Neural progenitor cell (in vitro differentiated cells): ENCODE measurements around the gene OVCA2. TPM values are rescaled to one million over a fixed set of nuclear protein-coding genes. Genes with fewer than 3 reads are reported as not detected.

Experiments used
- DNase-seq: peaks from one replicate; pipeline ENCODE4 v3.0.0-alpha.2; 2016; ENCODE audit warnings: low spot score
- H2AFZ ChIP-seq: fragments of 200-600 bp; sonication (generic); replicated peaks from 2 replicates; pipeline ENCODE4 v1.6.1; 2016; ENCODE audit warnings: antibody characterized with exemption
- H3F3A ChIP-seq: fragments of 200-600 bp; sonication (generic); 2 replicates; pipeline ENCODE4 v1.6.1; 2016; ENCODE audit warnings: antibody characterized with exemption, low read depth
- H3K27ac ChIP-seq: fragments of 200-600 bp; sonication (generic); 2 replicates; pipeline ENCODE4 v1.5.1; 2016; ENCODE audit warnings: mild to moderate bottlenecking
- H3K27me3 ChIP-seq: fragments of 200-600 bp; sonication (generic); 2 replicates; pipeline ENCODE4 v1.6.1; 2016; ENCODE audit warnings: mild to moderate bottlenecking, moderate library complexity
- H3K36me3 ChIP-seq: fragments of 200-600 bp; sonication (generic); 2 replicates; pipeline ENCODE4 v1.5.1; 2016
- H3K4me1 ChIP-seq: fragments of 200-600 bp; sonication (generic); 2 replicates; pipeline ENCODE4 v1.6.1; 2016; ENCODE audit warnings: mixed run types
- H3K4me2 ChIP-seq: fragments of 200-600 bp; sonication (generic); 2 replicates; pipeline ENCODE4 v1.6.1; 2016
- H3K4me3 ChIP-seq: fragments of 200-600 bp; sonication (generic); 2 replicates; pipeline ENCODE4 v1.5.1; 2016
- H3K79me2 ChIP-seq: fragments of 200-600 bp; sonication (generic); 2 replicates; pipeline ENCODE4 v1.6.1; 2016; ENCODE audit warnings: low read depth
- H3K9ac ChIP-seq: fragments of 200-600 bp; sonication (generic); 2 replicates; pipeline ENCODE4 v1.6.1; 2016
- H3K9me3 ChIP-seq: fragments of 200-600 bp; sonication (generic); 2 replicates; pipeline ENCODE4 v1.5.1; 2016; ENCODE audit warnings: low read depth
- H4K20me1 ChIP-seq: fragments of 200-600 bp; sonication (generic); 2 replicates; pipeline ENCODE4 v1.6.1; 2016; ENCODE audit warnings: low read depth
- H3K27ac Mint-ChIP-seq: 3 replicates; pipeline ENCODE4 v1.8.0; 2021; ENCODE audit warnings: mixed read lengths
- H3K27me3 Mint-ChIP-seq: 2 replicates; pipeline ENCODE4 v1.8.0; 2022; ENCODE audit warnings: low read depth, mild to moderate bottlenecking, inconsistent platforms, moderate library complexity, mixed read lengths; ENCODE audit not compliant: insufficient read depth
- H3K36me3 Mint-ChIP-seq: 3 replicates; pipeline ENCODE4 v1.8.0; 2021; ENCODE audit warnings: mixed read lengths
- H3K4me1 Mint-ChIP-seq: 3 replicates; pipeline ENCODE4 v1.8.0; 2021; ENCODE audit warnings: mixed read lengths
- H3K4me3 Mint-ChIP-seq: 3 replicates; pipeline ENCODE4 v1.8.0; 2021; ENCODE audit warnings: mild to moderate bottlenecking, moderate library complexity, mixed read lengths
- H3K9me3 Mint-ChIP-seq: 3 replicates; pipeline ENCODE4 v1.8.0; 2020; ENCODE audit warnings: mixed read lengths
- EZH2 ChIP-seq: fragments of 200-600 bp; sonication (generic); IDR thresholded peaks from 2 replicates; pipeline ENCODE4 v1.6.1; 2017; ENCODE audit warnings: antibody characterized with exemption, mild to moderate bottlenecking, moderate library complexity
- EZH2phosphoT487 ChIP-seq: fragments of 200-600 bp; sonication (generic); IDR thresholded peaks from 2 replicates; pipeline ENCODE4 v1.6.1; 2017; ENCODE audit warnings: antibody characterized with exemption
- total RNA-seq: library from RNA; depleted of rRNA; stranded (reverse); fragments of >200 nt; gene quantifications from 2 replicates; pipeline ENCODE4 v1.2.3, GENCODE V29; 2015; ENCODE audit warnings: low replicate concordance
- TF ChIP-seq, protein P1 (sequence below): fragments of 200-600 bp; sonication (generic); IDR thresholded peaks from 2 replicates; pipeline ENCODE4 v1.5.1; 2017; ENCODE audit warnings: antibody characterized with exemption, mild to moderate bottlenecking

The OVCA2 gene
- total RNA-seq, 1 donor from 2014 or later: 5.4 TPM

DNA sequence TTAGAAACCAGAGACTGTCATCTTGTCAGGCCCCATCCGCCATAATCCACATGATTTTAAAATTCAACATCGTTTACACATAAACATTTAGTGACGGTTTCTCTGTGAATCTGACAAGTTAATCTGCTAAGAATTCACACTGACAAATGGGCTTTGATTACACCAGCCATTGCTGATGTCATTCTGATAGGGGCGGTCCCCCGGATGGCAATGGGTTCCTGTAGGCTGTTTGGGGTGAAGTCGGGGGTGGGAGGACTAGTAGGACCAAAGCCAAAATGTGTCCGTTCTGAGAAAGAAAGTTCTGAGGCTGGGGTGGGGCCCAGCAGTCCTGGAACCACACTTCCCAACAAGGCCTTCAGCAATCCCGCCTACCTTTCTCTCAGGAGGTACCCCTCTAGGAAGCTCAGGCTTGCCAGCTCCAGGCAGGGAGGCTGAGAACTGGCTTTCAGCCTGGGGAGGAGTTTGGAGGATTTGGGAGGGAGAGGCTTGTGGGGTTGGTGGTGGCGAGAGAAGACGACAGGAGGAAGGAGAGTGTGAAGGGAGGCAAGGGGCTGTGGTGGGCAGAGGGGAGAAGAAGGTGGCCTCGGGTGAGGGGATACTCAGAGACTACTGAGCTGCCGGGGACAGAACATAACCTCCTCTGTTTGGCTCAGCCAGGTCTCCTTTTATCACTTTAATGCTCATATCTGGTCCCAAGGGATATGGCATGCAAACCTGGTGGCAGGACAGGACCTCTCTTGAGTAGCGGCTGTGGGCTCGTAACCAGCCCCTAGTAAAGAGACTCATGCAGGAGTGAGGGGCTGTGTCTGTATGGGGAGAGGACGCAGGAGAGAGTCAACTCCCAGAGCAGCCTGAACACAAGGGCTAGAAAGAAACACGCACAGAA lies 21.7 kb downstream of the OVCA2 start:
- Mint-ChIP-seq H3K4me1 (peaks cover 43% of the 10 kb centered on the region), H3K36me3 (peaks cover 30% of the 10 kb centered on the region), H3K27ac (no peak overlapping the region), H3K4me3 (no peak overlapping the region), H3K27me3 (peaks cover 14% of the 10 kb centered on the region), H3K9me3 (no peaks in the 10 kb centered on the region)
- Histone ChIP-seq H3K36me3 (no peaks in the 10 kb centered on the region), H3K4me1 (no peaks in the 10 kb centered on the region), H3F3A (no peaks in the 10 kb centered on the region), H2AFZ (no peak overlapping the region), H3K27me3 (peaks cover 41% of the 10 kb centered on the region), H3K9me3 (no peaks in the 10 kb centered on the region), H3K4me2 (no peak overlapping the region), H3K4me3 (no peak overlapping the region), H4K20me1 (peaks cover 52% of the 10 kb centered on the region), H3K9ac (no peak overlapping the region), H3K27ac (no peak overlapping the region), H3K79me2 (no peaks in the 10 kb centered on the region)
- DNase-seq: no peak
- TF ChIP-seq EZH2phosphoT487: no peak
- no peak for TF ChIP-seq EZH2
- TF ChIP-seq, protein P1, sequence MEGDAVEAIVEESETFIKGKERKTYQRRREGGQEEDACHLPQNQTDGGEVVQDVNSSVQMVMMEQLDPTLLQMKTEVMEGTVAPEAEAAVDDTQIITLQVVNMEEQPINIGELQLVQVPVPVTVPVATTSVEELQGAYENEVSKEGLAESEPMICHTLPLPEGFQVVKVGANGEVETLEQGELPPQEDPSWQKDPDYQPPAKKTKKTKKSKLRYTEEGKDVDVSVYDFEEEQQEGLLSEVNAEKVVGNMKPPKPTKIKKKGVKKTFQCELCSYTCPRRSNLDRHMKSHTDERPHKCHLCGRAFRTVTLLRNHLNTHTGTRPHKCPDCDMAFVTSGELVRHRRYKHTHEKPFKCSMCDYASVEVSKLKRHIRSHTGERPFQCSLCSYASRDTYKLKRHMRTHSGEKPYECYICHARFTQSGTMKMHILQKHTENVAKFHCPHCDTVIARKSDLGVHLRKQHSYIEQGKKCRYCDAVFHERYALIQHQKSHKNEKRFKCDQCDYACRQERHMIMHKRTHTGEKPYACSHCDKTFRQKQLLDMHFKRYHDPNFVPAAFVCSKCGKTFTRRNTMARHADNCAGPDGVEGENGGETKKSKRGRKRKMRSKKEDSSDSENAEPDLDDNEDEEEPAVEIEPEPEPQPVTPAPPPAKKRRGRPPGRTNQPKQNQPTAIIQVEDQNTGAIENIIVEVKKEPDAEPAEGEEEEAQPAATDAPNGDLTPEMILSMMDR: no peak

DNA sequence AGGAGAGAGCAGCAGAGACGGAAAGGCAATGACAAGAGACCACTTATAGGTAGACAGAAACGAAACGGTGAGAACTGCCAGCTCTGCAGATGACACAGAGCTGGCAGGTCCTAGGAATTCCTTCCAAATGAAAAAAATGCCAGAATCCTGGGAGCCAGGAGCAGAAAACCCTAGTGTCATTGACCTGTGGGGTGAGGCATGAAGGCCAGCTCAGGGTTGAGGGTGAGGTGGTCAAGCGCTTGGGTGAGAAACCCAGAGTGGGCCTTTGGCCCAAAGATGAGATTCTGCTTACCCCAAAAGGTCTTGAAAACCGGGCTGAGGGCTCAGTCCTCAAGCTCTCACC lies 22.3 kb downstream of the OVCA2 start:
- no peak overlapping the region for H2AFZ ChIP-seq
- Mint-ChIP-seq H3K36me3 (peaks cover 36% of the 10 kb centered on the region), H3K9me3 (no peaks in the 10 kb centered on the region), H3K27me3 (peaks cover 14% of the 10 kb centered on the region), H3K4me1 (peaks cover 48% of the 10 kb centered on the region), H3K27ac (no peak overlapping the region), H3K4me3 (no peak overlapping the region)
- H3K36me3 ChIP-seq: no peaks in the 10 kb centered on the region
- H4K20me1 ChIP-seq: peaks cover 46% of the 10 kb centered on the region
- no peak overlapping the region for H3K9ac ChIP-seq
- H3K27me3 ChIP-seq: peaks cover 35% of the 10 kb centered on the region
- no peak overlapping the region for H3K4me3 ChIP-seq
- no peak overlapping the region for H3K4me2 ChIP-seq
- H3K79me2 ChIP-seq: no peaks in the 10 kb centered on the region
- H3K4me1 ChIP-seq: no peaks in the 10 kb centered on the region
- no peaks in the 10 kb centered on the region for H3F3A ChIP-seq
- no peak overlapping the region for H3K27ac ChIP-seq
- no peaks in the 10 kb centered on the region for H3K9me3 ChIP-seq
- no peak for DNase-seq
- TF ChIP-seq, protein P1: no peak
- TF ChIP-seq EZH2phosphoT487 (no peak), EZH2 (no peak)

DNA sequence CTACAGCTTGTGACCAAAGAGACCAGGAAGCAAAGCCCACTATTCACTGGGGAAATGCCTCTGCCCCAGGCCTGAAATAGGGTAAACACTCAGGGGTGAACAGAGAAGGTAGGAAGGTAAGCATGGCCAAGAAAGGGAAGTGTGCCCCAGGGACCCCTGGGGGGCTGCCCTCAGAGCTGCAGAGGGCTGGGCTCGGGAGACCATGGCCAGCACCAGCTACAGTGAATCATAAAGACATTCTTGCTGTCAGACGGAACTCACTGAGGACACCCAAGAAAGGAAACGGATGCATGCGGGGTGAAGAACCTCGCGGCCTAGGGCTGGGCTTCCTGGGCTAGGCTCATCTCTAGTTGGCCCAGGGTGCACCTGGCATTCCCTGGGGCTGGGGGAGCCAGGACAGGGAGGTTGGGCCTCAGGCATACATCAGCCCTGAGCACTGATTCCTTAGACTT lies 22.7 kb downstream of the OVCA2 start:
- H3K4me3 Mint-ChIP-seq: no peak overlapping the region
- H3K27me3 Mint-ChIP-seq: peaks cover 14% of the 10 kb centered on the region
- H3K36me3 Mint-ChIP-seq: peaks cover 34% of the 10 kb centered on the region
- Histone ChIP-seq H3K4me2 (no peak overlapping the region), H3K27me3 (peaks cover 31% of the 10 kb centered on the region), H2AFZ (no peak overlapping the region), H3F3A (no peaks in the 10 kb centered on the region), H3K27ac (no peak overlapping the region), H3K4me1 (no peaks in the 10 kb centered on the region), H3K9me3 (no peaks in the 10 kb centered on the region), H3K9ac (no peak overlapping the region), H3K36me3 (no peaks in the 10 kb centered on the region), H4K20me1 (peaks cover 42% of the 10 kb centered on the region), H3K4me3 (no peak overlapping the region), H3K79me2 (no peaks in the 10 kb centered on the region)
- peaks cover 46% of the 10 kb centered on the region for H3K4me1 Mint-ChIP-seq
- no peak overlapping the region for H3K27ac Mint-ChIP-seq
- TF ChIP-seq EZH2 (no peak), EZH2phosphoT487 (no peak)
- TF ChIP-seq, protein P1: no peak
- DNase-seq: no peak
- H3K9me3 Mint-ChIP-seq: no peaks in the 10 kb centered on the region
